ENCODE results near the gene GPNMB. TPM values are rescaled to one million over a fixed set of nuclear protein-coding genes. Genes with fewer than 3 reads are reported as not detected.

Gene GPNMB
- total and polyA plus RNA-seq, 2 of the 13 experiments (the other 11 are each of a cell fraction or from before 2014, with no cell fraction given): 1.1 to 1.6 TPM

- no peak for TF ChIP-seq JARID2 (CRISPR knock-in tag; IDR thresholded peaks at IDR 0.05; ENCODE audit: insufficient replicate concordance)
- no peak overlapping the region for H3K27ac ChIP-seq (ENCODE audit: extremely low read length, insufficient read depth, low read length)
- WGBS (ENCODE audit: low lambda C conversion rate): 84% methylated on average over 1 of the region's 1 CpG
- H3K36me3 ChIP-seq (replicated peaks in 1 of 2; ENCODE audit: control insufficient read depth in 1 of 2, insufficient read depth in 2 of 2, low read length in 2 of 2): peaks cover 7 to 11% of the 10 kb centered on the region in 2 experiments; a peak in 4 of 5 replicates
- H3K9ac ChIP-seq (ENCODE audit: insufficient read depth, low read depth, low read length): no peak overlapping the region
- FAIRE-seq (no peak), DNase-seq (ENCODE audit: low spot score) (no peak), ATAC-seq (no peak)
- H4K20me1 ChIP-seq (ENCODE audit: insufficient read depth, low read length): no peaks in the 10 kb centered on the region
- ChIA-PET POLR2A (no interaction called here), CTCF (ENCODE audit: low intra/inter-chr PET ratio, low total read pairs) (no interaction called here)
- no peaks in the 10 kb centered on the region for H3K27me3 ChIP-seq (ENCODE audit: control insufficient read depth in 1 of 2, insufficient read depth in 2 of 2, low read length in 2 of 2)
- intact Hi-C loops (cut with micrococcal nuclease; ENCODE audit: unreplicated experiment) (no loop called here), in situ Hi-C loops (cut with HindIII; ENCODE audit: extremely low pct_ligation_motif_present, low pct_unique_long_range_greater_than_20kb) (no loop called here)
- H3K4me1 ChIP-seq (ENCODE audit: insufficient read depth, low read length): peaks cover 21% of the 10 kb centered on the region
- BruUV-seq (replicated peaks): no TSS peak
- H3K9me3 ChIP-seq (ENCODE audit: low read length): no peaks in the 10 kb centered on the region
- H2AFZ ChIP-seq (ENCODE audit: low read length): no peak overlapping the region
- no peaks in the 10 kb centered on the region for H3K79me2 ChIP-seq (ENCODE audit: insufficient read depth, low read length)
- no peak overlapping the region for H3K4me2 ChIP-seq (ENCODE audit: low read depth, low read length)
- H3K4me3 ChIP-seq (replicated peaks in 1 of 3; ENCODE audit: insufficient read depth in 1 of 3, low read depth in 2 of 3, low read length in 3 of 3): no peak overlapping the region
Observed at GRCh38 chr7:23204241-23204640, 42.3 kb upstream of the GPNMB start.

- 93% methylated on average over 2 of the region's 2 CpGs for WGBS (ENCODE audit: low lambda C conversion rate)
- H3K4me3 ChIP-seq (replicated peaks in 1 of 3; ENCODE audit: insufficient read depth in 1 of 3, low read depth in 2 of 3, low read length in 3 of 3): no peak overlapping the region
- TF ChIP-seq TBL1XR1 (IDR thresholded peaks at IDR 0.05; ENCODE audit: borderline replicate concordance, low read length, partially characterized antibody): no peak
- no peak for TF ChIP-seq FOXC1 (CRISPR knock-in tag; IDR thresholded peaks at IDR 0.05; ENCODE audit: borderline replicate concordance)
- no peak for TF ChIP-seq ISX (CRISPR knock-in tag; conservative IDR thresholded peaks at IDR 0.05)
- TF ChIP-seq ATF7 (IDR thresholded peaks at IDR 0.05): no peak
- TF ChIP-seq ATF7 (CRISPR knock-in tag; IDR thresholded peaks at IDR 0.05): no peak
- TF ChIP-seq ZBTB37 (CRISPR knock-in tag; IDR thresholded peaks at IDR 0.05): no peak
- TF ChIP-seq FOXA1 (IDR thresholded peaks at IDR 0.05): no peak
- TF ChIP-seq FOXA1 (CRISPR knock-in tag; IDR thresholded peaks at IDR 0.05): no peak
- TF ChIP-seq ZNF713 (CRISPR knock-in tag; IDR thresholded peaks at IDR 0.05): no peak
- no peak for TF ChIP-seq RNF2 (conservative IDR thresholded peaks at IDR 0.05; ENCODE audit: low read depth)
- no peak for TF ChIP-seq ZSCAN12 (CRISPR knock-in tag; IDR thresholded peaks at IDR 0.05)
- no peak for TF ChIP-seq ATF2 (CRISPR knock-in tag; IDR thresholded peaks at IDR 0.05)
- TF ChIP-seq ZNF660 (CRISPR knock-in tag; IDR thresholded peaks at IDR 0.05; ENCODE audit: borderline replicate concordance, low read depth): no peak
- TF ChIP-seq ZNF878 (CRISPR knock-in tag; IDR thresholded peaks at IDR 0.05): no peak
- no peak for TF ChIP-seq ESRRA (CRISPR knock-in tag; IDR thresholded peaks at IDR 0.05; ENCODE audit: low read depth)
- no peak for TF ChIP-seq SUZ12 (IDR thresholded peaks at IDR 0.05; ENCODE audit: low read depth, low read length)
- no peaks in the 10 kb centered on the region for H4K20me1 ChIP-seq (ENCODE audit: insufficient read depth, low read length)
- no peaks in the 10 kb centered on the region for H3K9me3 ChIP-seq (ENCODE audit: low read length)
- CTCF ChIA-PET (ENCODE audit: low intra/inter-chr PET ratio, low total read pairs): no interaction called here
- no peak overlapping the region for H3K4me2 ChIP-seq (ENCODE audit: low read depth, low read length)
- no peak for DNase-seq (ENCODE audit: low spot score)
- H3K27me3 ChIP-seq (ENCODE audit: control insufficient read depth in 1 of 2, insufficient read depth in 2 of 2, low read length in 2 of 2): no peaks in the 10 kb centered on the region
- H3K9ac ChIP-seq (ENCODE audit: insufficient read depth, low read depth, low read length): no peak overlapping the region
- BruUV-seq (replicated peaks): no TSS peak
- no peak for FAIRE-seq
- intact Hi-C loops (cut with micrococcal nuclease; ENCODE audit: unreplicated experiment): no loop called here
- no peaks in the 10 kb centered on the region for H3K79me2 ChIP-seq (ENCODE audit: insufficient read depth, low read length)
- H3K4me1 ChIP-seq (ENCODE audit: insufficient read depth, low read length): peaks cover 23% of the 10 kb centered on the region
- in situ Hi-C loops (cut with HindIII; ENCODE audit: extremely low pct_ligation_motif_present, low pct_unique_long_range_greater_than_20kb): no loop called here
- peaks cover 0 to 1% of the 10 kb centered on the region in 2 experiments; a peak in 1 of 5 replicates for H3K36me3 ChIP-seq (replicated peaks in 1 of 2; ENCODE audit: control insufficient read depth in 1 of 2, insufficient read depth in 2 of 2, low read length in 2 of 2)
- no peak for ATAC-seq
- no peak overlapping the region for H3K27ac ChIP-seq (ENCODE audit: extremely low read length, insufficient read depth, low read length)
- POLR2A ChIA-PET: no interaction called here
- no peak overlapping the region for H2AFZ ChIP-seq (ENCODE audit: low read length)
Observed at GRCh38 chr7:23205577-23205908, 41.0 kb upstream of the GPNMB start.

All from HepG2 (cell line).